GM19351 (cell line): Measurements from ENCODE around the gene FIG4.
A peak's percentile ranks its signal among the peaks of the same experiment; 100 is the strongest.
"Not testable (repeated sequence)": the region's sequence is repeated elsewhere in the genome, so short reads cannot be mapped to it uniquely, and the experiment has no call there.

Source experiments
- ATAC-seq: cut with Tn5 transposase; IDR thresholded peaks from one replicate; pipeline ENCODE4 v1.9.1; 2021; ENCODE audit warnings: mild to moderate bottlenecking, moderate library complexity; ENCODE audit not compliant: unreplicated experiment

The FIG4 gene

DNA sequence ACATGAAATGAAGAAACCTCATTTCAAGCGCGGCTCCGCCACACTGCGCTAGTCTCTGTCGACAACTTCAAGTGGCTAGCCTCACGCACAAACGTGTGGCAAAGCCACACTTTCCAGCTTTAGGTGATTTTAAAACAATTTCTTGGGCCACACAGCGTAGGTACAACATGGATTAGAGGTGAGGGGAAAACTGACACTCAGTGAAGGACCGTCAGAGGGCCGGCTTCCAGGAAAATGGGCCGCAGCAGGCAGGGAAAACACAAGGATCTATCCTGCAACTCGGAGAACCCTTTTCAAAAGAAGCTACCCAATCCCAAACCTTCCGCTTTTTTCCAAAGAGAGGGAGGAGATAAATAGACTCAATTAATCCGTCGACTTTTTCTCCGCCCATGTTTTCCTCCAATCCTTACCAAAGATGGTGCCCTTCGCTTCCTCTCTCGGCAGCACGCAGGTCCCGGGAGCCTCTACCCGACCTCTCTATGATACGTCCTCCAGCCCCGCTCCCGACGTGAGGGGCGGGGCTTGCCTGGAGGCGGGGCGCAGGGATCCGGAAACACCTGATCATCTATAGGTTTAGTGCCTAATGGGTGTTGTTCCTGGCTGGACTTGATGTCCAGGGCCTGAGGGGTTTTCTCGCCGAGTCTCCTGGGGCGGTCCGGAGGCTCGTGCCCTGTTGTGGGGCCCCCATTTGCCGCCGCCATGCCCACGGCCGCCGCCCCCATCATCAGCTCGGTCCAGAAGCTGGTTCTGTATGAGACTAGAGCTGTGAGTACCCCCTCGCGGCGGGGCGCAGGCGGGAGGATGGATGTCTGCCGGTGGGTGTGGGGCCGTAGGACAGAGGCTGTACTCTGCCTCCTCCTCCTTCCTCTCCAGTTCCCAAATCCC, at the start of gene FIG4, which contains the start of gene AK9:
Gene FIG4, plus strand, starts transcription at position 560 of the 885 bp plus-strand sequence. Its CDS starts 140 bp downstream, at position 700.
Gene AK9, minus strand, starts transcription at position 466 of the 885 bp plus-strand sequence. CDS start 15,457 bp downstream, outside the sequence.
- ATAC-seq = peak; percentile 90

GRCh38 chr6:109644131-109644530, 47.0 kb upstream of the FIG4 start:
- no peak for ATAC-seq

- ATAC-seq = no peak
These were observed 37.8 kb upstream of the FIG4 start for GRCh38 chr6:109653264-109653663.

DNA sequence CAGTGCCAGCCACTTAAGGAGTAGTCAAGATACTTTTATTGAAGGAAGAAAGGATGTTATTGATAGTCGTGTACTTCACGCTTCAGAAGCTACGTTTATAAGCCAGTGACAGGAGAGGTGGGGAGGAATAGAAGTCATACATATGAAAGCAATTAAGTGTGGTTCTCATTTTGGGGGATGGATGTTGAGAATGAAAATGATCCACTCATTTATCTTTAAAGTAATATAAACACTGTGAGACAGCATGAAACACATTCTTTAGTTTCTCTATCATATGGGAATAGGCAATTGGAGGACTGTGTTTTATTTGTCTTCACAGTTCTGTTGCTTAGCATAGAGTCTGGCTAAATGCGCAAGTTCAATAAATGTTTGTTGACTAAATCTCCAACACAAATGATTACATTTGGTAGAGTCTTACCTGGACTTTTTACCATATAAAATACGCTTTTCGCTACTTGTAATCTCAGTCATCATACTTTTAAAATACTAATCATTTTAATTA, 35.3 kb upstream of the FIG4 start:
- no peak for ATAC-seq

- ATAC-seq = no peak
These were observed 30.4 kb upstream of the FIG4 start for GRCh38 chr6:109660526-109661320.

DNA sequence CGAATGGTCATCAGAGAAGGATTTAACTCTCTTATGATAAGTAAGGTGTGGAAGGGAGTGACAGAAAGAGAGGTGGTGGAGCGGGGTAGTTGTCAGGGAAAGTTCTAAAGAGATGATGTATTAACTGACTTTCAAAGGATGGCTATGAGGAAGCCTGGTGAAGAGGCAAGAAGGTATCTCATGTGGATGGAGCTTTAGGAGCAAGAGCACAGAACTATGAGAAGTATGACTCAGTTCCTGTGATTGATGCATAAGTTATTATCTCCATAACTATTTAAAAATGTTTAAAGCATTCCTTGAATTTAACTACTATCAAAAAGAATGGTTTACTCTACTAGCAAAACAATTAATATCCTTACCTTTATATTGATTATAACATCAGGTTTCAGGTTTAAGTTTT, 28.9 kb upstream of the FIG4 start:
- ATAC-seq = no peak

DNA sequence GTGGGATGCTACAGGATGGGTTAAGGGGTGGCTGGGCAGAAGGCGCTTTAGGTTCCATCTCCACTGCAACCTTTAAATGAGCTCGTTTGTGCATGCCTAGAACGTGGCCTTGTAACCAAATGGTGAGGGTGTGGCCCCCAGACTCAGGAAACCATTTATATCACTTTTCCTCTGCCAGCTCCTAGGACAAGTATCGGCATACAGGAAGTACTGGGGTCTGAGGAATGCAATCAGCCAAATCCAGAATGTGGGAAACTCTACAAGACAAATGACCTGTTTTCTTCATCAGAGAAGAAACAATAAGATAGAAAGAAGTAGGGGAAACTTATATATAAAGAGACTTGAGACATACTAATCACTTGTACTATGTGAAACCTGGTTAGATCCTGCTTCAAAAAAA, 21.3 kb upstream of the FIG4 start:
- no peak for ATAC-seq

- ATAC-seq = no peak
These were observed 19.4 kb upstream of the FIG4 start for GRCh38 chr6:109671733-109672132.

GRCh38 chr6:109672175-109672574, 18.9 kb upstream of the FIG4 start:
- no peak for ATAC-seq

DNA sequence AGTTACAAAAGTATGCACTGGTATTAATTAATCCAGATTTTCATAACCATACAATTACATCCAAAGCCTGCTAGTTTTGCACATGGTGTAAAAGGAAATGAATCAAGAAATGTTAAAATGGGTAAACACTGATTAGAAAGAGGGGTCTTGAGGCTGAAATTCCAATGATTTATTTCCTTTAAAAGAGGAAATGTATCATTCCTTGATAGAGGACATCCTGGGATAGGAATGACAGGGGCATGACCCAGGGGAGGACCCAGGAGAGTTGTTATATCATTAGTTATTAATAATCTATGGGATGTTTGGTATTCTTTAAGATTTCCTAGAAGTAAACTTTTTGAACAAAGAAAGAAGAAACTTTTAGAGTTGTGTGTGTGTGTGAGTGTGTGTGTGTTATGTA, 18.3 kb upstream of the FIG4 start:
- no peak for ATAC-seq

GRCh38 chr6:109676724-109677123, 14.4 kb upstream of the FIG4 start:
- ATAC-seq = no peak

DNA sequence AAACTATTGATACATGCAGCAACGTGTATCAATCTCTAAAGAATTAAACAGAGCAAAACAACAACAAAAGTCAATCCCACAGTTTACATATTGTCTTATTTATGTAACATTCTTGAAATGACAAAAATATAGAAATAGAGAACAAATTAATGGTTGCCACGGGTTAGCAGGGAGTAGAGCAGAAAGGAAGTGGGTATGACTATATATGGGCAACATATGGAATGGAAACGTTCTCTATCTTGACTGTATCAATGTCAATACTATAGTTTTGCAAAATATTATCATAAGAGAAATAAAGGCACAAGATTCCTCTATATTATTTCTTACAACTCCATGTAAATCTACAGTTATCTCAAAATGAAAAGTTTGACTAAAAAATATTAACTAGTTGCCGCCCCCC, 12.9 kb upstream of the FIG4 start:
- ATAC-seq = no peak

DNA sequence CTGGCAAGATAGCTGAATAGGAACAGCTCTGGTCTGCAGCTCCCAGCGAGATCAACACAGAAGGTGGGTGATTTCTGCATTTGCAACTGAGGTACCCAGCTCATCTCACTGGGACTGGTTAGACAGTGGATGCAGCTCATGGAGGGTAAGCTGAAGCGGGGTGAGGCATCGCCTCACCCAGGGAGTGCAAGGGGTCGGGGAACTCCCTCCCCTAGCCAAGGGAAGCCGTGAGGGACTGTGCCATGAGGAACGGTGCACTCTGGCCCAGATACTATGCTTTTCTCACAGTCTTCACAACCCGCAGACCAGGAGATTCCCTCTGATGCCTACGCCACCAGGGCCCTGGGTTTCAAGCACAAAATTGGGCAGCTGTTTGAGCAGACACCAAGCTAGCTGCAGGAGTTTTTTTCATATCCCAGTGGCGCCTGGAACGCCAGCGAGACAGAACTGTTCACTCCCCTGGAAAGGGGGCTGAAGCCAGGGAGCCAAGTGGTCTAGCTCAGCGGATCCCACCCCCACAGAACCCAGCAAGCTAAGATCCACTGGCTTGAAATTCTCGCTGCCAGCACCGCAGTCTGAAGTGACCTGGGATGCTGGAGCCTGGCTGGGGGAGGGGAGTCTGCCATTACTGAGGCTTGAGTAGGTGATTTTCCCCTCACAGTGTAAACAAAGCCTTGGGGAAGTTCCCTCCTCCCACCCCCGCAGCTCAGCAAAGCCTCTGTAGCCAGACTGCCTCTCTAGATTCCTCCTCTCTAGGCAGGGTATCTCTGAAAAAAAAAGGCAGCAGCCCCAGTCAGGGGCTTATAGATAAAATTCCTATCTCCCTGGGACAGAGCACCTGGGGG, 12.2 kb upstream of the FIG4 start:
- ATAC-seq = not testable (repeated sequence)

- ATAC-seq = no peak
These were observed 4.4 kb upstream of the FIG4 start for GRCh38 chr6:109686566-109687265.

GRCh38 chr6:109687271-109687761, 3.8 kb upstream of the FIG4 start:
- ATAC-seq = no peak

- peak; percentile 33 for ATAC-seq
These were observed 741 bp upstream of the FIG4 start for GRCh38 chr6:109690373-109690736.

DNA sequence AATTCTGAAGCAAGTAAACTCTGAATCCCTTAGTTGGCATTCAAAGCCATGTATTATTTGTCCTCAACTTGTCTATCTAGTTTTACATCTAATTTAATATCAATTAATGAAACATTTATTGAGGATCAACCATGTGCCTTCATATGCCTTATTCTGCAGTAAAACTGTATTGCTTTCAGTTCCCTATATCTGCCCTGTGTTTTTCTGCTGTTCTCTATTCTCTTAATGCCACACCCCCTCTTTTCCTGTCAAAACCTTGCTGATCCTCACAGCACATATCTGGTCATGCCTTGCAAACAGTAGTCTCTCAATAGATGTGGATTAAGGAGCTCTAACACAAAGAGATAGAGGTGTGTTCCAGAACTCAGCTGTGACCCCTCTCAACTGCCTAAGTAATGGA, 2.0 kb downstream of the FIG4 start:
- ATAC-seq = peak; percentile 41

DNA sequence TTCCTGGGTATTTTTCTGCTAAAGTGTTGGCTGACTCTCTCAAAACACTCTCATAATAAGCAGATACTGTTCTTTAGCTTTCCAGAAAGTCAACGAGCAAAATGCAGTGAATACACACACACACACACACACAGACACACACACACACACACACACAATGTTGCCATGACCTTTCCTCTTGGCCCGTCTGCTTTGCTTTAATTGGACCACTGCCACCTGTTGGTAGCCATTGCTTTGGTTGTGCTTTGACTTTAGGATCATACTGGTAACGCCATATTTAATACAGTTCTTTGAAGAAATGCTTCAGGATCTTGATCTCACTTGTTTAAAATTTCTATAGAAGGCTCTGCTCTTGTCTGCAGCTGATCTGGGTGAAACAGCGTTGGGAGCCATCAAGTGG, 4.4 kb downstream of the FIG4 start:
- no peak for ATAC-seq

DNA sequence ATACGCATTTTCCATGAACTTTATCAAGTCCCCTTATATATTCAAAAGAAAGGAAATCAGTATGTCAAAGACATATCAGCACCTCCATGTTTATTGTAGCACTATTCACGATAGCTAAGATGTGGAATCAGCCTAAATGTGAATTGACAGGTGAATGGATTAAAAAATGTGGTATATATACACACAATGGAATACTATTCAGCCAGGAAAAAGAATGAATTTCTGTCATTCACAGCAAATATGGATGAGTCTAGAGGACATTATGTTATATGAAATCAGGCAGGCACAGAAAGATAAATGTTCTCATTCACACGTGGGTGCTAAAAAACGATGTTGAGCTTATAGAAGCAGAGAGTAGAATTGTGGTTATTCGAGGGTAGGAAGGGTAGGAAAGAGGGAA, 5.3 kb downstream of the FIG4 start:
- ATAC-seq = no peak

DNA sequence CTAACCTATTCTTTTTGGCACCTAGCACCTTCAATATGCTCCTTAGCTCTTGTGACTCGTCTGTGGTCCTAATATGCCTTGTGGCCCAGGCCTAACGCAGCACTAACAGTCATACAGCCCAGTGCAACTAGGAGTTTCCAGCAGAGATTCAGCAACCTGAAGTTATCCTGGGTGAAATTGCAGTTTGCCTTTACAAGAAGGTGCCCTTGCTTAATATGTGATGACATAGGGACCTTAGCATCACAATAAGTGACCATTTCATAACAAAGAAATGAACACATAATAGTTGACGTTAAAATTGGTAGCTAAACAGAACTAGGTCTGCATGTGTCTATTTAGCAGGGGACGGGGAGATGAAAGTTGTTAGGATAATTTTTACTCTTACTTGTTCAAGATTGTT, 10.1 kb downstream of the FIG4 start:
- no peak for ATAC-seq
